Measurements from ENCODE around the gene MAN2A1. TPM values are rescaled to one million over a fixed set of nuclear protein-coding genes. Genes with fewer than 3 reads are reported as not detected.

The MAN2A1 gene
- total and polyA plus RNA-seq, 2 experiments from 2014 or later: 4.4 to 8.6 TPM

DNA sequence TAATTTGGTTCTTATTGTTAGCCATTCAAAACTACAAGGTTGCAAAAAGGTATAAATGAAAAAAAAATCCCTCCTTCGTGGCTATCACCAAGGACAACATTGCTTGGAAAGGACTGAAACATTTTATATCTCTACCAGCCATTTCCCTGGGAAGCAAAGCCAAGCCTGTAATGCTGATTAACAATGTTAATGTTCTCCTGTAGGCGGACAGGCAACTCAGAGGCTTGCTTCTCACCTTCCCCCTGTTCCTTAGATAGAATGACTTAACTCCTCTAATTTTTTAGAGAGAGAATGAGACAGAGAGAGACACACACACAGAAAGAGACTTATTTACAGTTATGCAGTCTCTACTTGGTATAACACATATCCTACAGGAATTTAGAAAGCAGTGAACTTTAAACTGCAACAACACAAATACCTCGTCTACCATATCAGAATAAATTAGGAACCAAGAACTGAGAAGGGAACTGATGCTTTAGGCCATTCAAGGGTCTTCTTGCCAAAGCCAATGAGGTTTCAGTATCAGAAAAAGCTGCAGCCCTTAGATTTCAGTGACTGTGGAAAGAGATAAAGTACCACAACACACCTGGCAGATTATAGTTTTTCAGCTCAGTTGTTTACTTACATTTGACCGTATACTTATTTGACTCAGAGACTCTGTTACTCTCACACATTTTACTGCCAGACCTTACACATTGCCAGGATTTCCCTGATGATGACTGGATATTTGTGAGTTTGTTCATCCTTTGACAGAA is 20.9 kb upstream of the MAN2A1 start:
- H3K4me1 ChIP-seq (ENCODE audit: low read depth): no peaks in the 10 kb centered on the region
- TF ChIP-seq, protein P1, sequence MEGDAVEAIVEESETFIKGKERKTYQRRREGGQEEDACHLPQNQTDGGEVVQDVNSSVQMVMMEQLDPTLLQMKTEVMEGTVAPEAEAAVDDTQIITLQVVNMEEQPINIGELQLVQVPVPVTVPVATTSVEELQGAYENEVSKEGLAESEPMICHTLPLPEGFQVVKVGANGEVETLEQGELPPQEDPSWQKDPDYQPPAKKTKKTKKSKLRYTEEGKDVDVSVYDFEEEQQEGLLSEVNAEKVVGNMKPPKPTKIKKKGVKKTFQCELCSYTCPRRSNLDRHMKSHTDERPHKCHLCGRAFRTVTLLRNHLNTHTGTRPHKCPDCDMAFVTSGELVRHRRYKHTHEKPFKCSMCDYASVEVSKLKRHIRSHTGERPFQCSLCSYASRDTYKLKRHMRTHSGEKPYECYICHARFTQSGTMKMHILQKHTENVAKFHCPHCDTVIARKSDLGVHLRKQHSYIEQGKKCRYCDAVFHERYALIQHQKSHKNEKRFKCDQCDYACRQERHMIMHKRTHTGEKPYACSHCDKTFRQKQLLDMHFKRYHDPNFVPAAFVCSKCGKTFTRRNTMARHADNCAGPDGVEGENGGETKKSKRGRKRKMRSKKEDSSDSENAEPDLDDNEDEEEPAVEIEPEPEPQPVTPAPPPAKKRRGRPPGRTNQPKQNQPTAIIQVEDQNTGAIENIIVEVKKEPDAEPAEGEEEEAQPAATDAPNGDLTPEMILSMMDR (IDR thresholded peaks at IDR 0.05; ENCODE audit: low read depth, low read length): no peak
- H3K36me3 ChIP-seq: no peaks in the 10 kb centered on the region
- H3K27me3 ChIP-seq: no peaks in the 10 kb centered on the region
- no peak overlapping the region for H3K27ac ChIP-seq
- no peak for DNase-seq (ENCODE audit: low read depth in 1 of 2, low spot score in 1 of 2)
- H3K4me3 ChIP-seq: no peak overlapping the region
- H3K9me3 ChIP-seq (ENCODE audit: low read depth): no peaks in the 10 kb centered on the region

DNA sequence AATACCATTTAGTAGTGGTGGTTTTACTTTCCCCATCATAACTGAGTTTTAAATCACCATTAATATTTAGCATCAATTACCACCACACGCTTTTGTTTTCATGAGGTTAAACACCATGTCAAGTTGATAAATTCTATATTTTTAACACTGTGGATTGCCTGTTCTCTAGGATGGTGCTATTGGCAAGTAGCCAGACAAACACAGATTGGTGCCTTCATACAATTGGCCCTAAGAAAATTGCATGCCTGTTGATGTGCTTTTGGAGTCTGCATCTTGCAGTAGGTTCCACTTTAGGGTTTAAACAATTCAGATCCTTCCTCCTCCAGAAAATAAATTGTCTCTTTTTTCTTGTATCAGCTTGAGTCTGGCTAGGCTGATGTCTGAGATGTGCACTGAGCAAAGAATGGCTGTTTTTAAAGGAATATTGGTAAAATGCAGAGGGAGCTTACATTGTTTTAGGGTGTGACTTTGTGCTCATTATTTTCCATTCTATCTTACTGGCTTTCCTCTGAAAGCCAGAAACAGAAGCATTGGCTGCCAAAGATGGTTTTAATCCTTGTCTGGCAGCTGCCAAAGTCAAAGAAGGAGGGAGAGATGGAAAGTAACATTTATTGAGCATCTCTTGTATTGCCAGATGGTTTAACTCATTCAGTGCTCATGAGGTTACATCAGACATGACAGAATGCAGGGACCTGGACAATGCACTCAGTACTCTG is 19.6 kb upstream of the MAN2A1 start:
- Histone ChIP-seq H3K36me3 (no peaks in the 10 kb centered on the region), H3K27ac (no peak overlapping the region), H3K27me3 (no peaks in the 10 kb centered on the region), H3K4me3 (no peak overlapping the region), H3K4me1 (ENCODE audit: low read depth) (no peaks in the 10 kb centered on the region), H3K9me3 (ENCODE audit: low read depth) (no peaks in the 10 kb centered on the region)
- no peak for DNase-seq (ENCODE audit: low read depth in 1 of 2, low spot score in 1 of 2)
- TF ChIP-seq, protein P1 (IDR thresholded peaks at IDR 0.05; ENCODE audit: low read depth, low read length): no peak

DNA sequence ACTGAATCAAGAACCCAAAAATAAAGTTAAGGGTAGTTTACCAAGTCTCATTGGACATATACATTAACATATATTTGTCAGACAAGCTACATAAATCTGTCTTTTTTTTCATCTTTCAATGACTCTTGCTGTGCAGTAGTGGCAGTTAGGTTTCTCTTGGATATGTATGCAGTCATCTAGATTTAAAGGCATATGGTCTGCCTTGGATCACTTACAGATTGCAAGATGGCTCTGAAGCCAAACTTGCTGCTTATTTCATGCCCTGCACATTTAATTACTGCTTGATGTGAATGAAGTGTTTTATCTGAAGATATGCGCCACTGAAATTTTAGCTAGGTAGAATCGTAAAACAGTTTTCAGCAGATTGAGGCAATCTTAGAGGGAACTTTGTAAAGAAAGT is 18.6 kb upstream of the MAN2A1 start:
- Histone ChIP-seq H3K4me1 (ENCODE audit: low read depth) (no peaks in the 10 kb centered on the region), H3K4me3 (no peak overlapping the region), H3K27me3 (no peaks in the 10 kb centered on the region), H3K9me3 (ENCODE audit: low read depth) (no peaks in the 10 kb centered on the region), H3K36me3 (no peaks in the 10 kb centered on the region), H3K27ac (no peak overlapping the region)
- TF ChIP-seq, protein P1 (IDR thresholded peaks at IDR 0.05; ENCODE audit: low read depth, low read length): no peak
- DNase-seq (ENCODE audit: low read depth in 1 of 2, low spot score in 1 of 2): no peak

DNA sequence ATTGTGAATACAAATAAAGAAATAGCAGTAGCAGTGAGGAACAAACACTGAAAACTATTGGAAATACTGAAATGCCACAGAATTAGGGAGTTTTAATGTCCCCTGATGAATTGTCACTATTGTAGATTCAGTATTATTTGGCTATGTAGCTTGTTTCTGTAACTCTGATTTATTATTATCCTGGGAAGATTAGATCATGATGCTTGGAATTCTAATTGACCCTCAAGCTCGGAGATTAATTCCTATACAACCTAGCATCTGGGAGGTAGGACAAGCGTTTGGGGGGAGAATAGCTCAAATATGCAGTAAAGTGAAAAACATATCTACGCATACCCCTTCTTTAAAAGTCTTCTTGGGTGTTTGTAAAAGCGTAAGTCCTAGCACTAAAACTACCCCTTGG is 15.1 kb upstream of the MAN2A1 start:
- Histone ChIP-seq H3K27me3 (no peaks in the 10 kb centered on the region), H3K4me3 (no peak overlapping the region), H3K27ac (no peak overlapping the region), H3K4me1 (ENCODE audit: low read depth) (no peaks in the 10 kb centered on the region), H3K9me3 (ENCODE audit: low read depth) (no peaks in the 10 kb centered on the region), H3K36me3 (no peaks in the 10 kb centered on the region)
- no peak for DNase-seq (ENCODE audit: low read depth in 1 of 2, low spot score in 1 of 2)
- TF ChIP-seq, protein P1 (IDR thresholded peaks at IDR 0.05; ENCODE audit: low read depth, low read length): no peak

DNA sequence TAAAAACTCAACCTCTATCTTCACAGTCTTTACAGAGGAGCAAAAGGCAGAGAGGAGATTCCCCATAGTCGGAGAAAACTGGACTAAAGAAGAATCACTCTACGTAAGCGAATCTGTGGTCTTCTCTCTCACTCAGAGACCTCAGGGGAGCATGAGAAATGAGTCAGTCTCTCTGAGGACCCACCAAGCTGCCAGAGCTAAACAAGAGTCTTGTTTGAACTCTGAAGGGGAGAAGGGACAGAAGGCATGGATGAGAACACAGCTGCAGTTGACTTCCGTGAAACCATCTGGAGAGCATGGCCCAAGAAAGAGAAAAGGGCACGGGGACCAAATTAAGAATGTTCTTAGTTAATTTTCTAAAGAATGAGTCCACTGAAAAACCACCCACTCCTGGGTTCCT is 12.8 kb upstream of the MAN2A1 start:
- H3K4me1 ChIP-seq (ENCODE audit: low read depth): no peaks in the 10 kb centered on the region
- H3K36me3 ChIP-seq: no peaks in the 10 kb centered on the region
- TF ChIP-seq, protein P1 (IDR thresholded peaks at IDR 0.05; ENCODE audit: low read depth, low read length): no peak
- no peak overlapping the region for H3K4me3 ChIP-seq
- H3K9me3 ChIP-seq (ENCODE audit: low read depth): no peaks in the 10 kb centered on the region
- no peaks in the 10 kb centered on the region for H3K27me3 ChIP-seq
- H3K27ac ChIP-seq: no peak overlapping the region
- DNase-seq (ENCODE audit: low read depth in 1 of 2, low spot score in 1 of 2): no peak
